Suprapubic skin (tissue), 4 donors: ENCODE results near the gene TGM3.

Experiments
- POLR2A ChIP-seq, 2 donors: fragments of 450-650 bp; IDR thresholded peaks; one replicate each; pipeline ENCODE4 v1.6.1; 2017; ENCODE audit warnings: antibody characterized with exemption in 2 of 2, mild to moderate bottlenecking in 2 of 2, moderate library complexity in 2 of 2
- POLR2AphosphoS5 ChIP-seq, 3 donors: sonication (generic); formaldehyde crosslinking; IDR thresholded peaks; one replicate each; pipeline ENCODE4 v1.6.1; 2017; ENCODE audit warnings: antibody characterized with exemption in 3 of 3
- TF ChIP-seq, protein P1 (sequence below), 2 donors: fragments of 200-600 bp in 1 of 2; fragments of 450-650 bp in 1 of 2; sonication (generic) in 1 of 2; IDR thresholded peaks; one replicate each; pipeline ENCODE4 v1.5.1; 2016 to 2019; ENCODE audit warnings: antibody characterized with exemption in 2 of 2, mild to moderate bottlenecking in 1 of 2, moderate library complexity in 1 of 2

GRCh38 chr20:2373098-2373497 is 77.3 kb downstream of the TGM3 start:
- TF ChIP-seq, protein P1, sequence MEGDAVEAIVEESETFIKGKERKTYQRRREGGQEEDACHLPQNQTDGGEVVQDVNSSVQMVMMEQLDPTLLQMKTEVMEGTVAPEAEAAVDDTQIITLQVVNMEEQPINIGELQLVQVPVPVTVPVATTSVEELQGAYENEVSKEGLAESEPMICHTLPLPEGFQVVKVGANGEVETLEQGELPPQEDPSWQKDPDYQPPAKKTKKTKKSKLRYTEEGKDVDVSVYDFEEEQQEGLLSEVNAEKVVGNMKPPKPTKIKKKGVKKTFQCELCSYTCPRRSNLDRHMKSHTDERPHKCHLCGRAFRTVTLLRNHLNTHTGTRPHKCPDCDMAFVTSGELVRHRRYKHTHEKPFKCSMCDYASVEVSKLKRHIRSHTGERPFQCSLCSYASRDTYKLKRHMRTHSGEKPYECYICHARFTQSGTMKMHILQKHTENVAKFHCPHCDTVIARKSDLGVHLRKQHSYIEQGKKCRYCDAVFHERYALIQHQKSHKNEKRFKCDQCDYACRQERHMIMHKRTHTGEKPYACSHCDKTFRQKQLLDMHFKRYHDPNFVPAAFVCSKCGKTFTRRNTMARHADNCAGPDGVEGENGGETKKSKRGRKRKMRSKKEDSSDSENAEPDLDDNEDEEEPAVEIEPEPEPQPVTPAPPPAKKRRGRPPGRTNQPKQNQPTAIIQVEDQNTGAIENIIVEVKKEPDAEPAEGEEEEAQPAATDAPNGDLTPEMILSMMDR (IDR thresholded peaks at IDR 0.05): no peak
- no peak for TF ChIP-seq POLR2A (IDR thresholded peaks at IDR 0.05)
- TF ChIP-seq POLR2AphosphoS5 (IDR thresholded peaks at IDR 0.05): no peak
